Keratinocyte (primary cell): ENCODE results near the gene CACNA1B. TPM values are rescaled to one million over a fixed set of nuclear protein-coding genes. Genes with fewer than 3 reads are reported as not detected.

Source experiments
- DNase-seq: peaks from one replicate; pipeline ENCODE4 v3.0.0-alpha.2; 2011; ENCODE audit warnings: low read depth, missing footprints, low spot score
- FAIRE-seq: peaks from 2 replicates; lab custom pipeline; 2011; peaks lifted over from hg19 to GRCh38; lab: Jason Lieb, UNC
- H2AFZ ChIP-seq: 2 replicates; pipeline ENCODE4 v1.6.0; 2012; ENCODE audit warnings: low read length, control low read depth, inconsistent platforms; ENCODE audit not compliant: control insufficient read depth
- H3K27ac ChIP-seq: 2 replicates; pipeline ENCODE4 v1.5.1; 2011; ENCODE audit warnings: low read length; ENCODE audit not compliant: control insufficient read depth, insufficient read depth
- H3K27me3 ChIP-seq: 3 replicates; pipeline ENCODE4 v1.6.0; 2011; ENCODE audit warnings: low read length; ENCODE audit not compliant: control insufficient read depth, insufficient read depth; ENCODE audit errors: extremely low read depth
- H3K36me3 ChIP-seq, 2 experiments: 2 replicates in 1 of 2; 3 replicates in 1 of 2; pipeline ENCODE4 v1.5.1; 2011; ENCODE audit warnings: low read length in 2 of 2, mild to moderate bottlenecking in 1 of 2; ENCODE audit not compliant: control insufficient read depth in 2 of 2, insufficient read depth in 2 of 2; ENCODE audit errors: extremely low read depth in 1 of 2
- H3K4me1 ChIP-seq: 3 replicates; pipeline ENCODE4 v1.5.1; 2011; ENCODE audit warnings: low read length; ENCODE audit not compliant: control insufficient read depth, insufficient read depth; ENCODE audit errors: extremely low read depth
- H3K4me2 ChIP-seq: 3 replicates; pipeline ENCODE4 v1.6.0; 2011; ENCODE audit warnings: low read depth, low read length; ENCODE audit not compliant: control insufficient read depth, insufficient read depth; ENCODE audit errors: extremely low read depth
- H3K4me3 ChIP-seq, 3 experiments: fragments of 200-600 bp in 1 of 3; sonication (generic) in 1 of 3; 2 replicates in 2 of 3; 3 replicates in 1 of 3; pipeline ENCODE4 v1.5.1; 2011 to 2016; ENCODE audit warnings: low read length in 3 of 3, mild to moderate bottlenecking in 3 of 3, control low read depth in 2 of 3, inconsistent platforms in 1 of 3, low read depth in 1 of 3, mixed read lengths in 1 of 3, mixed run types in 1 of 3, moderate library complexity in 1 of 3; ENCODE audit not compliant: control insufficient read depth in 2 of 3, insufficient read depth in 2 of 3; ENCODE audit errors: extremely low read depth in 1 of 3
- H3K79me2 ChIP-seq: 2 replicates; pipeline ENCODE4 v1.6.0; 2012; ENCODE audit warnings: low read length; ENCODE audit not compliant: control insufficient read depth, insufficient read depth
- H3K9ac ChIP-seq: 3 replicates; pipeline ENCODE4 v1.6.0; 2011; ENCODE audit warnings: low read length; ENCODE audit not compliant: control insufficient read depth, insufficient read depth; ENCODE audit errors: extremely low read depth
- H3K9me1 ChIP-seq: 3 replicates; pipeline ENCODE4 v1.6.0; 2011; ENCODE audit warnings: low read length; ENCODE audit not compliant: control insufficient read depth, insufficient read depth; ENCODE audit errors: extremely low read depth
- H3K9me3 ChIP-seq: 2 replicates; pipeline ENCODE4 v1.5.1; 2012; ENCODE audit warnings: low read depth, low read length; ENCODE audit not compliant: control insufficient read depth
- H4K20me1 ChIP-seq: 3 replicates; pipeline ENCODE4 v1.6.0; 2011; ENCODE audit warnings: low read length; ENCODE audit not compliant: control insufficient read depth, insufficient read depth; ENCODE audit errors: extremely low read depth
- EZH2 ChIP-seq: IDR thresholded peaks from one replicate; pipeline ENCODE4 v1.6.1; 2012; ENCODE audit warnings: inconsistent platforms, mild to moderate bottlenecking, low read length, moderate library complexity
- dilution Hi-C: fragments of 300-500 bp; cut with MboI; formaldehyde crosslinking; loops from one replicate; pipeline ENCODE4 v1.7.0; 2020; ENCODE audit warnings: low sequenced_read_pairs; ENCODE audit not compliant: extremely low pct_ligation_motif_present
- polyA plus RNA-seq, 5 experiments: library from polyadenylated mRNA; depleted of rRNA in 3 of 5; stranded (reverse) in 3 of 5; stranded (forward) in 1 of 5; unstranded in 1 of 5; fragments of >200 nt; gene quantifications; 1 replicate in 1 of 5; 2 replicates in 3 of 5; 3 replicates in 1 of 5; pipeline versions ENCODE4 v1.2.1 to v1.2.3, GENCODE V29; 2011 to 2012; ENCODE audit warnings: missing spikeins in 2 of 5, low read depth in 1 of 5, low replicate concordance in 1 of 5
- TF ChIP-seq, protein P1 (sequence below), 3 experiments: IDR thresholded peaks in 1 of 3; conservative IDR thresholded peaks in 1 of 3; optimal IDR thresholded peaks in 1 of 3; 2 replicates in 2 of 3; 3 replicates in 1 of 3; pipeline versions ENCODE3 to v1.5.1; 2011; ENCODE audit warnings: low read length in 3 of 3, mild to moderate bottlenecking in 3 of 3, moderate library complexity in 2 of 3, control low read depth in 1 of 3, inconsistent platforms in 1 of 3; ENCODE audit not compliant: insufficient read depth in 2 of 3; ENCODE audit errors: extremely low read depth in 1 of 3

The CACNA1B gene
- polyA plus RNA-seq, 1 donor (not counting 4 experiments of a cell fraction or from before 2014, with no cell fraction given), result 0.01 TPM

DNA sequence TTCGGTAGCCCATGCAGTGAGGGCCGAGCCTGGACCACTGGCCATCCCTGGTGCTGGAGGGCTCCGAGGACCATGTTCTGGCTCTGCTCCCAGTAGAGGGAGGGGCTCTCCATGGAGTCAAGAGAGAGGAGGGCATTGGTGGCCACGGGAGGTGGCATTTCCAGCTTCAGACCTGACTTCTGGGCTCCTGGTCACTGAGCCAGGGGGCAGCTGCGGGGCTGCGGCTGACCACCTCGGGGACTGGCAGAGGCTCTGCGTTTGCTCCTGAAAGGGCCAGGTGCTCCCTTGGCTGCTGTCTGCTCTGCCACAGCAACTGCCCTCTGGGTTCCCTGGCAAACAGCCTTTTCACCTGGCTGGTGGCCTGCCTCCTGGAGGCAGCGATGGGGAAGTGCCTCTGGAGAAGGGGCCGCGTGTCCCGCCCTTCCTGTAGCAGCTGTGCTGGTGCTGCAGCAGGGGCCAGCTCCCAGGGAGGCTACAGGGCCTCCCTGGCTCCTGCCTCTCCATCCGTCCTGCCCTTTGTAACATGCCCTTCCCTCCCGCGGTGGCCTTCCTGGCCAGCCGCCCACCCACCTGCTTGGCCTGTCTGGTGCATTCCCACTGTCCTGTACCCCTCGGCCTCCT is 144.6 kb downstream of the CACNA1B start:
- Histone ChIP-seq H3K9ac (no peak overlapping the region), H3K27me3 (peaks cover 32% of the 10 kb centered on the region), H3K4me2 (no peak overlapping the region), H3K4me3 (no peak overlapping the region), H3K9me1 (no peaks in the 10 kb centered on the region), H3K79me2 (no peaks in the 10 kb centered on the region), H4K20me1 (no peaks in the 10 kb centered on the region), H3K4me1 (no peaks in the 10 kb centered on the region), H3K9me3 (no peaks in the 10 kb centered on the region), H3K36me3 (no peaks in the 10 kb centered on the region), H3K27ac (no peak overlapping the region), H2AFZ (no peak overlapping the region)
- dilution Hi-C loops, result no loop called here
- FAIRE-seq, result no peak
- DNase-seq, result no peak
- TF ChIP-seq, protein P1, sequence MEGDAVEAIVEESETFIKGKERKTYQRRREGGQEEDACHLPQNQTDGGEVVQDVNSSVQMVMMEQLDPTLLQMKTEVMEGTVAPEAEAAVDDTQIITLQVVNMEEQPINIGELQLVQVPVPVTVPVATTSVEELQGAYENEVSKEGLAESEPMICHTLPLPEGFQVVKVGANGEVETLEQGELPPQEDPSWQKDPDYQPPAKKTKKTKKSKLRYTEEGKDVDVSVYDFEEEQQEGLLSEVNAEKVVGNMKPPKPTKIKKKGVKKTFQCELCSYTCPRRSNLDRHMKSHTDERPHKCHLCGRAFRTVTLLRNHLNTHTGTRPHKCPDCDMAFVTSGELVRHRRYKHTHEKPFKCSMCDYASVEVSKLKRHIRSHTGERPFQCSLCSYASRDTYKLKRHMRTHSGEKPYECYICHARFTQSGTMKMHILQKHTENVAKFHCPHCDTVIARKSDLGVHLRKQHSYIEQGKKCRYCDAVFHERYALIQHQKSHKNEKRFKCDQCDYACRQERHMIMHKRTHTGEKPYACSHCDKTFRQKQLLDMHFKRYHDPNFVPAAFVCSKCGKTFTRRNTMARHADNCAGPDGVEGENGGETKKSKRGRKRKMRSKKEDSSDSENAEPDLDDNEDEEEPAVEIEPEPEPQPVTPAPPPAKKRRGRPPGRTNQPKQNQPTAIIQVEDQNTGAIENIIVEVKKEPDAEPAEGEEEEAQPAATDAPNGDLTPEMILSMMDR (optimal IDR thresholded peaks at IDR 0.05 in 1 of 3, IDR thresholded peaks at IDR 0.05 in 1 of 3, conservative IDR thresholded peaks at IDR 0.05 in 1 of 3; ENCODE audit: extremely low read depth in 1 of 3, insufficient read depth in 2 of 3, low read length in 3 of 3), result peak; percentile 33 to 69 (median 68)
- TF ChIP-seq EZH2, result peak; percentile 51

GRCh38 chr9:138022756-138023393 is 145.3 kb downstream of the CACNA1B start:
- peaks cover 32% of the 10 kb centered on the region for H3K27me3 ChIP-seq
- DNase-seq, result no peak
- no peaks in the 10 kb centered on the region for H3K4me1 ChIP-seq
- H4K20me1 ChIP-seq, result no peaks in the 10 kb centered on the region
- dilution Hi-C loops, result no loop called here
- H3K9me3 ChIP-seq, result no peaks in the 10 kb centered on the region
- no peak overlapping the region for H3K27ac ChIP-seq
- no peaks in the 10 kb centered on the region for H3K36me3 ChIP-seq
- FAIRE-seq, result no peak
- TF ChIP-seq, protein P1 (optimal IDR thresholded peaks at IDR 0.05 in 1 of 3, IDR thresholded peaks at IDR 0.05 in 1 of 3, conservative IDR thresholded peaks at IDR 0.05 in 1 of 3; ENCODE audit: extremely low read depth in 1 of 3, insufficient read depth in 2 of 3, low read length in 3 of 3), result no peak
- peak; percentile 67 for TF ChIP-seq EZH2
- H3K9ac ChIP-seq, result no peak overlapping the region
- no peak overlapping the region for H2AFZ ChIP-seq
- no peaks in the 10 kb centered on the region for H3K79me2 ChIP-seq
- H3K9me1 ChIP-seq, result no peaks in the 10 kb centered on the region
- no peak overlapping the region for H3K4me3 ChIP-seq
- no peak overlapping the region for H3K4me2 ChIP-seq
